Activated gamma-delta T cell treated with Interleukin-2 at 50 U/mL for 16 hours (primary cell): ENCODE data around the gene COL18A1.
"Not testable (repeated sequence)": the region's sequence is repeated elsewhere in the genome, so short reads cannot be mapped to it uniquely, and the experiment has no call there.

Experiments used
- DNase-seq: peaks from one replicate; pipeline ENCODE4 v3.0.0-alpha.2; 2020

COL18A1 gene

DNA sequence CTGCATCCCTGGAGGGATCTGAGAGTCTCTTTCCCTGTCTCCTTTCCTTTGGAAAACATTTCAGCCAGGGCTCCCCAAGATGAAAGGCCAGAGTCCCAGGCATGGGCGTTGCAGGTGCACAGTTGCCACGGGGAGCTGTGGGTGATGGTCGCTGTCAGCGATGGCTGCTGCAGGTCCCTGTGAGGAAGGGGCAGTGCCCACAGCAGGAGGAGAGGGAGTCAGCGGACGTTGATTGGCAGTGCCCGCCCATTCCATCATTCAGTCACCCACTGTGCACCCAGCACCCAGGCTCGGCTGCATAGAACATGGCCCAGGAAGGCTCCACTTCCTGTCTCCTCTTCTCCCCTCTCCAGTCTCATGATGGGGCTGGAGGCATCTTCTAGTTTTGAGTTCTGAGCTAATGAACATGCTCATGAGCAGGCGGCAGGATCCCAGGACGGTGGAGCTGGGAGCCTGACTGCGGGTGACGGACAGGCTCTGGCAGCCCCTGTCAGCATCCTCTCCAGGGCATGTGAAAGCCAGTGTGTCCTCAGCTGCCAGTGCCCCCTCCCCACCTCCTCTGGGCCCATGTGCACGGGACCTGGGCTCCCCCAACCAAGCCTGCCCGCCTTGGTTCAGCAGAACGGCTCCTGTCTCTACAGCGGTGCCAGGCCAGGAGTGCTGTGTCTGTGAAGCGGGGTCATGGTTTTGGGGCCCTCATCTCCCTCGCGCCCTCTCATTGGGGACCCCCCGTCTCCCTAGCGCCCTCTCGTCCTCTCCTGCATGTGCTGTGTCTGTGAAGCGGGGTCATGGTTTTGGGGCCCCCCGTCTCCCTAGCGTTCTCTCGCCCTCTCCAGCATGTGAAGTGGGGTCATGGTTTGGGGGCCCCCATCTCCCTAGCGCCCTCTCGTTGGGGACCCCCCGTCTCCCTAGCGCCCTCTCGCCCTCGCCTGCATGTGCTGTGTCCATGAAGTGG, 24.5 kb downstream of the COL18A1 start:
- DNase-seq: no peak

DNA sequence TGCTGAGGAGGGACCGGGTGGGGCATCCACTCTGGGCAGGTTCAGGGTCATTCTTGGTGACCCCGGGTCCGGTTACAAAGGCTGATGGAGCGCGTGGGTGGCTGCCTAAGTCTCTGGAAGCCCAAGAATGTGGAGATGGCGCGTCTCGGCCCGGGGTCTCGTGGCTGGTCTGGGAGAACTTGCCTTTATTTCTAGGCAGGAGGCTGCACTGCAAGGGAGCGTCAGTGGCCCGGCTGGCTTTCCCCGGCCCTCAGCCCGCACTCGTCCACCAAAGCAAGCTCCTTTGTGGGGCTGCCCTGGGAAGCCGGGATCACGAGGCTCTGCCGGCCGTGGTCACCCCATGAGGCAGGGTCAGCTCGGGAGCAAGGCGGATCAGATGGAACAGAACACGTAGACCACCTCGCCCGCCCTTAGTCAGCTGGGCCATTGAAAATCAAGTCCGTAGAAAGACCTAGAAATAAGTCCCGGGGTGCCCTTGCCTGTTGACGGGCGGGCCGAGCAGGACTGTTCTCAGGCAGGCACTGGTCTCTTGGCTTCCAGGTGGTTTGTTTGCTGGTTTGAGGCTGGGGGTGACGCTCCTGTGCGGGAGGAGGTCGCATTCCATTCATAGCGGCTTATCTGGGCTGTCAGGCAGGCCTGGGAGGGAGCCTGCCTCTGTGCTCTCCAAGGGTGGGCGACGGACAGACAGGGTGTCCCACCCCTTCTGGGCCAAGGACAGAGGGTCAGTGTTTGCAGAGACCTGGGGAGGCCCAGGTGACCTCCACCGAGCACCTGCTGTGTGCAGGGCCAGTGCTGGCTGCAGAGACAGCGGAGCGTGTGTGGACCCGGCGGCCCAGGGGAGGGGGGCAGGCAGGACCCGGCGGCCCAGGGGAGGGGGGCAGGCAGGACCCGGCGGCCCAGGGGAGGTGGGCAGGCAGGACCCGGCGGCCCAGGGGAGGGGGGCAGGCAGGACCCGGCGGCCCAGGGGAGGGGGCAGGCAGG, 25.8 kb downstream of the COL18A1 start:
- no peak for DNase-seq

DNA sequence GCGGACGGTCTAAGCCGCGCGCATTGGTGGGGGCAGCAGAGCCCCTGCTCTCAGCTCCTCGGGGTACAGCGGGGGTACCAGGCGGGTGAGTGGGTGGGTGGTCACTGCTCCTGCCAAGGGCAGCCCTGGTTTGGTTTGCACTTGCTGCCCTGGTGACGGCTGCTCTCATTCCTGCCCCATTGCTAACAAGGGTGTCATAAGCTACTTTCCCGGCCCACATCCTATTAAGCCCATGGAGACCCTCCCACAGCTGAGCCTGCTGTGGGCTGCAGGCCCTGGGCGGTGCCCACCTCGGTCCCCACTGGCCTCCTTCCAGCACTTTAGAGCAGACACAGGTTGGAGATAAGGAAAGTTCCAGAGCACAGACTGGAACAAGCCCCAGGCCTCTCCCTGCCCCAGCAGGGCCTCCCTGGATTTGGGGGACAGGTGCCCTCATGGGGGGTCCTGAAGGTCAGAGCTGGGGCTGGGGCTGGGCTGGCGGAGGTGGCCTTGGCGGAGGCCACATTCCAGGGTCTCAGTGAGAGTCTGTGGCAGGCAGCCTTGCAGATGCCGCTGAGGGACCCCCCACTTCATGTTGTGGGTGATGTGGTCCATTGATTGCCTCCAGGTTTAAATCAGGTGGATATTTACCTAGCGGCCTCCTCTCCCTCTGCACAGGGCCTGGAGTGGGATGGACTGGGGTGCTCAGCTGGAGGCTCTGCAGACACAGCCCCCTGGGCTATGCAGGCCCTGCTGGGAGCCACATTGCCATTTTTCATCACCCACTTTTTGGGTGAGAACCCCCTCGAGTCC, 27.0 kb downstream of the COL18A1 start:
- DNase-seq: no peak

DNA sequence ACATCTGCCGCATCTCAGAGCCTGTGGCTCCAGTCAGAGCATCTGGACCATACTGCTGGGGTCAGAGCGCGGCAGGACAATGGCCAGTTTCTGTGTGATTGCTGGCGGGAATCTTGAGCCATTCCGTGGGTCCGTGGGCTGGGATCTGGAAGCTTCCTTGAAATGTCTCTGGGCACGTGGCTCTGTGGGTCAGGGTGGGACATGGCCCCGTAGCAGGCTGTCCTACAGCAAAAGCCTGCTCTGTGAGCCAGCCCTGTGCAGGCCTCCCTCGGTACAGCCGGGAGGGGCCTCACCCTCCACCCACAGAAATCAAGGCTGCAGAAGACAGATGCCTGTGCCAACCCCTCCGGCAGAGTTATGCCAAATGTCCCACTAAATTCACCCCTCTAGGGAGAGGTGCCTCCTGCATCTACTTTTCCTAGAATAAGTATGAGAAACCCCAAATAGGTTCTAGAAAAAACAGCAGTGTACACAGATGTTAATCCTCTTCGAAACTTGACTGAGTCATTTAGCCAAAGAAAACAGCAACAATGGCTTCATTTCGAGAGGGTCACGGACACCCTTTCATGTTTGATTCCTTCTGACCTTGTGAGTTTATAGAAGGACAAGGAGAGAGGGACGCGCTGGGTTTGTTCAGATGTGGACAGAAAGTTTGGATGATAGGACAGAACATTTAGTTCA, 27.8 kb downstream of the COL18A1 start:
- no peak for DNase-seq

DNA sequence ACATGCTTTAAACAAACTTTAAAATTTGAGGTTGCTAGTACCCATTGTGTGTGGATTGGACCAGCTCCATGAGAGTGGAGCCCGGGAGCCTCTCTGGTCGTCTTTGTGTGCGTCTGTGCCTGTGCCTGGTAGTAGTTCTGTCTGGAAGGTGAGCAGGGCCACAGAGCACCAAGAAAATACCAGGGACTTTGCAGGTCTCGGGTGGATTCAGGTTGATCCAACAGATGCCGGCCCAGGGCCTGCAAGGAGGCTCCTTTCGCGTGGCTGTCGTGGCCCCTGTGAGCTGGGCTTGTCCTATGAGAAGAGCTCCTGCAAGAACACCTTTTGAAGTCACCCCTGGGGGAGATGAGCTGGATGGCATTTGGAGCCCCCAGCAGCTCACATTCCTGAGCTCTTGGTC, 28.3 kb downstream of the COL18A1 start:
- DNase-seq: no peak

DNA sequence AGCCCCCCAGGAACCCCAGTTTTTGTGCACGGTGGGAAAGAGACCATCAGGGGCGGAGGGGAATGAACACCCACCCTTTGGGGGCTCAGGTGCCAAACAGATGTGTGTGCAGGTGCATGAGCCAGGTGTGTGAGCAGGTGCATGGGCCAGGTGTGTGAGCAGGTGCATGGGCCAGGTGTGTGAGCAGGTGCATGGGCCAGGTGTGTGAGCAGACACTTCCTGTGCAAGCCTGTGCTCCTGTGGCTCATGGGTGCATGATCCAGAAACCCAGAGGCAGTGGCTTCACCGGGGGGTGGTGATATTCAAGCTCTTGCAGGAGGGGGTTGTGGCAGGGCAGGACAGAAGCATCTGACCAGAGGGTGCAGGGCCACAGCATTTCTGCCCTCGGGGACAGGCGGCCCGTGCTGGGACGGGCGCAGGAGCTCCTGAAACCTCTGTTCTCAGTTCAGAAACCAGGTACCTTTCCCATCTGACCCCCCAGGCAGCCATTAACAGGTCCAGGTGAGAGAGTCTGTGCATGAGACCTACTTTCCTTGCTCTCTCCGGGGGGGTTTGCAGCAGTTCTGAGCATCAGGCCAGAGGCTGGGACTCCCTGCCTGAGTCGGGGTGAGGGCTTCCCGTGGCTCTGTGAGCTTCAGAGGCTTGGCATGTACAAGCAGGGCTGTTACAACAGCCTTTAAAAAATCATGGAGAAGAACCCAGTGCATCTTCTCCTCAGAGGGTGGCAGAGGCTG, 29.1 kb downstream of the COL18A1 start:
- no peak for DNase-seq

DNA sequence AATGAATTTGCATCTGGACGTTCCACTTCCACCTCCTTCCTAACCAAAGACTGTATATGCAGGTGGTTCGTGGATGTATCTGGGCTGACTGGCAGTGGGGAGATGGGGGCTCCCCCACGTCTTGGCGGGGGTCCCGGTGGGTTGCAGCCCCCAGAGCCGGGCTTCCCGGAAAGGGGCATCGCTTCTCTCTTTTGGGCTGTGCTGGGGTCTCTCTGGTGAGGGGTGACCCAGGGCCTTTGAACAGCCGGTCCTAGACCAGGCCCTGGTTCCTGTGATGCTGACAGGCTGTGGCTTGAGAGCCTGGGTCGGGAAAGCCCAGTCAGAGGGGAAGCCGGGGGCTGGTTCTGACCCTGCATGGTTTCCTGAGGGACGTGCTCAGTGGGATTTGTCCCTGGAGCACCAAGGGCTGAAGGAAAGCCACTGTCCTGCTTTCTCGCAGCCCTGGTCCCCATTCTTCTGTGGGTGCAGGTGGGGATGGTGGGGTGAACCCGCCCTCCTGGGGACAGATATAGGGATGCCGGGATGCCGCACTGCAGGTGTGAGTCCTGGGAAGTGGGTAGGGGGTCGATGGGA, 29.8 kb downstream of the COL18A1 start:
- no peak for DNase-seq

DNA sequence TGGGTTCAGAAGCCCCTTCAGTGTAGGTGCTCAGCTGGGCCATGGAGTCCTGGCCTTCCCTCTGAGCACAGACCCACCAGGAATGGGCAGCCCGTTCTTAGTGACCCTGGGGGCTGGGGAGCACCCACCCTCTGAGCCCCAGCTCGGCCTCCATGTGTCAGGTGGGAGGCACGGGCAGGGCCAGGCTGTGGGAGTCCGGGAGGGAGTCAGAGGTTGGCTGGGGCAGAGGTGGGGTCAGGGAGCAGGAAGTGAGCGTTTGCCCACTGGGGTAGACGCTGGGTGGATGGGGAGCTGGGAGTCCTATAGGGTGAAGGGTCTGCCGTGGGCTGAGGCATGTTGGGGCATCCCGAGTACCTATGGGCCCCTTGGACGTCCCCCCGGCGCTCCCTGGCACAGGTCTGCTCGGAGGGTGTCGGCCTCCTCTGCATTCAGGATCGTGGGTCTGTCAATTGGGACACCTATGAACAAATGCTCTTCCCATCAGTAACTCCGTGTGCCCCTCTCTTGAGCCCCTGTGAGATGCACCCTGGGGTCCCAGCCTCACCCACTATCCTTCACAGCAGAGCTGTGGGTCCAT, 30.5 kb downstream of the COL18A1 start:
- DNase-seq: no peak

DNA sequence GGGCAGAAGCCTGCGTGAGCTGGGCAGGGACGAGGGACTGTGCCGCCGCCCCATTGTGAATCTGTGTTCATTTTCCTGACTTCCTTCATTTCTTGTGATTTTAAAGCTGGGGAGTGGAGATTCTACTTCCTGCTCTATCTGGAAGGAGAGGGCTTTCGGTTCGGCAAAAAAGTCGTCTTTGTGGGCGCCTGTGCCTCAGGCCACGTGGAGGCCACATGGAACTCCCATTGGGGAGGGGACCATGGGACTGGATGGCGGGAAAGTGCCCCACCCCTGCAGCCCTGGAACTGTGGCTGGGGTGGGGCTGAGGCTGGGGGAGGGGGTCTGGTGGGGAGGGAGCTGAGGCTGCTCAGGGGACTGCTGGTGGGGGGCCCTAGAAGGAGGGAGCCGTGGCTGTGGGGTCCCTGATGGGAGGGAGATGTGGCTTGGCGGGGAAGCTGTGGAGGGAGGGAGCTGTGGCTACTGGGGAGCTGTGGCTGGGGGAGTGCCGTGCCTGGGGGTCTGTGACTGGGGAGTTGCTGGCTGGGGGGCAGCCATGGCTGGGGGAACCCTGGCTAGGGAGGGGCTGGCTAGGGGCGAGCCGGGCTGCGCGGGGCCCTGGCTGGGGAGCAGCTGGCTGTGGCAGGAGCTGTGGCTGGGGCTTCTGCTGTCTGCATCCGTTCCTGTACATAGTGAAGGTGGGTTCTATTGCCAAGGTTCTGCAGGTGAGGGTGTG, 31.5 kb downstream of the COL18A1 start:
- DNase-seq: no peak

DNA sequence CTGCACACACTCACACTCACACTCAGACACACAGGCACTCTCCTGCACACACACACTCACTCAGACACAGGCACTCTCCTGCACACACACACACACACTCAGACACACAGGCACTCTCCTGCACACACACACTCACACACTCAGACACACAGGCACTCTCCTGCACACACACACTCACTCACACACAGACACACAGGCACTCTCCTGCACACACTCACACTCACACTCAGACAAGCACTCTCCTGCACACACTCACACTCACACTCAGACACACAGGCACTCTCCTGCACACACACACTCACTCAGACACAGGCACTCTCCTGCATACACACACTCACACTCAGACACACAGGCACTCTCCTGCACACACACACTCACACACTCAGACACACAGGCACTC, 32.9 kb downstream of the COL18A1 start:
- DNase-seq: not testable (repeated sequence)

DNA sequence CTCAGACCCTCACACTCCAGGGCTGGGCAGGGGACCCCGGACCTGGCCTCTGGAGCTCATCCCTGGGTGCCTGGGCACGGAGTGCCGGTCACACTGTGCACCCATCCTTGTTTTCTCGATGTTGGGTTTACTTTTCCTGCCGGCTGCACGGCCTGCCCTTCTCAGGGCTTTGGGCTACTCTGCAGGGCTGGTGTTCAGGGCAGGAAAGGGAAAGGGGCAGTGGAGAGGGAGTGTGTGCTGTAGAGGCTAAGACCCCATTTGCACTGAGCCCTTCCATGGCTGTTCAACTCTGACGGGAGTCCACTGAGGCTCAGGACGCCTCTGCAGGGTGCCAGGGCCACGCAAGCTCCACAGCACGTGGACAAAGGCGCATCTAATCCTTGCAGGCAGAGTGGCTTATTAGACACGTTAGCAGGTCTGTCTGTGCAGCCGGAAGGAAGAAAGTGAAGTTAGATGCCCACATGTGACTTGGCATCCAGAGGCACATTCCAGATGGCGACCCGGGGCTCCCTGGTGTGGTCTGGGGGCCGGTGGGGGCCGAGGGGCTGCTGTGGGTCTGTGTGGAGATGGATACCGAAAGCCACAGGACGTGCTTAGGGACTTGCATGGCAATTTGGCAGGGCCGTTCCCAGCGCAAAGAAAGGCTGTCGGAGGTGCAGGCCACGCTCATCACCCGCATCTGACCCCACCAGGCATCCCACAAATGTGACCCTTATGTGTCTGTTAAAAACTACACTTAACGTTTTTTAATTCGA, 33.6 kb downstream of the COL18A1 start:
- no peak for DNase-seq

DNA sequence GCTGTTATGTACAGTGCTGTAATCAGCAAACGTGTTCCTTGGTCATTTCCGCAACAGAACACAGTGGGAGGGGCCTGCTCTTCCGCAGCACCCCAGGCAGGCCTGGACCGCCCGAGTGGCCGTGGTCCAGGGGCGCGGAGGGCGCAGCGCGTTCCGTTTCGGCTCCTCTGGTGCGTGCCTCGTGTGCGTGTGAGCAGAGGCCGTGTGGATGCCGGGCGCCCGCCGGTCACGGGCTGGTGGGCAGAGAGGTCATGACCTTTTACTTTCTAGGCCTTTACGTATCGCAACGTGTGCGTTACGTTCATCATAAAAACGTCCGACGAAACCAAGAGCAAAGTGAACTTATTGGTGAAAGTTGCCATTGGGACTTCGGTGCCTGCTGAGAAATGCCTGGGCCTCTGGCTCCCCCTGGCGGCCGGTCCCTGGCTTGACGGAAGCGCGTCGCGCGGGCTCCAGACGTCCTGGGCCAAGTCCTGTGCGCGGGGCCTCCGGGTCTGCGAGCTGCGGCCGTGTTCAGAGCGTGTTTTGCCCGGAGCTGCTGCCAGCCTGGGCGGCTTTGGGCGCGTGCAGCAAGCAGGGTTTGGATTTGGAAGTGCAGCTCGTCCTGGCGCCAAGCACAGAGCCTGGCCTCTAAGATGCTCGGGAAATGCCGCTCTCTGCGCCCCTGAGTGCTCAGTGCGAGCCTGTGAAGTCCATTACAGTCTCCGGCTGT, 34.4 kb downstream of the COL18A1 start:
- DNase-seq: peak; percentile 86

DNA sequence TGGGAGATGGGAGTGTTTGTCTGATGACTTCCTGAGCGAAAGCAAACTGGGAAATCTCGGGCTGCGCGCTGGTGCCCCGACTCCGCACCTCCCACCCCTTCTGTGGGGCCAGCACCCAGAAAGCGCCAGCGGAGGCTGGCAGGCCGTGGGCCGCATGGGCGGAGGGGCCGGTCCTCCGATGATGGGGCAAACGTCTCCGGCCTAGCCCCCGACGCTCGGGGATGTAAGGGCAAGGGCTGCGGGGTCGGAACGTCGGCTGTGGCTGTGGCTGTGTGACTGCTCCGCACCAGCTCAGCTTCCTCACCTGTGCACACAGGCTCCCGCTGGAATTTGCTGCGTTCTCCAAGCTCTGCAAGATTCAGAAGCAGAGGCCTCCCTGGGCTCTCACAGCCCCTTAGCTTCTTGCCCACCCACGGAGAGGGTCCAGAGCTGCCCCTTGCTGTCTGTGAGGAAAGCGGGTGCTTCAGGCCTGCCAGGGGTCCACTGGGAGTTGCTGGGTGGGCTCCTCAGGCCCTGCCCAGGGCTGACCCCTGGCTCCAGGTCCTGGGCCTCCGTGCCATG, 35.0 kb downstream of the COL18A1 start:
- no peak for DNase-seq

DNA sequence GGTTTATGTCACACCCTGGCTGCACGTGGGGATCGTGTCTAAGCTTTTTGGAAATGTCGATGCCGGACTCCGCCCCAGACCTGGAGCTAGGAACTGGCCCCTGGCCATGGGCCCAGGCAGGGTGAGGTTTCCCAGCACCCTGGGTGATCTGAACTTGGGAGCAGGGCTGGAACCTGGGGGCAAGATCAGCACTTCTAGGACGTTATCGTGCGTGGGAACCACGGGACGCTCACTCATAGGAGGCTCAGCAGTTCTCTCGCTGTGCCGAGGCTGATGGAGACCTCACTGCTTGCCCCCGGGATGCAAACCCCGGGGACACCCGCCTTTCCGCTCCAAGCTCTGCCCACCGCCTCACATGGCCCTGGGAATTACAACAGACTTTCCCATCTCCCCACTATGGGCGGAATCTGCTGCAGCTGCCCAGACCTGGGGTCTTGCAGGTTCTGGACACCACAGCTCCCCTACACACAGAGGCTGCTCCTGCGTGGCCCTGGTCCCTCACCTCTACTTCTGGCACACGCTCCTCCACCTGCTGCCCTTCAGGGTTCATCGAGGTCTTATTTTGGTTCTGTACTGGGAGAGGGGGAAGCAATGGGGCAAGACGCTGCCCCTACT, 35.9 kb downstream of the COL18A1 start:
- no peak for DNase-seq

DNA sequence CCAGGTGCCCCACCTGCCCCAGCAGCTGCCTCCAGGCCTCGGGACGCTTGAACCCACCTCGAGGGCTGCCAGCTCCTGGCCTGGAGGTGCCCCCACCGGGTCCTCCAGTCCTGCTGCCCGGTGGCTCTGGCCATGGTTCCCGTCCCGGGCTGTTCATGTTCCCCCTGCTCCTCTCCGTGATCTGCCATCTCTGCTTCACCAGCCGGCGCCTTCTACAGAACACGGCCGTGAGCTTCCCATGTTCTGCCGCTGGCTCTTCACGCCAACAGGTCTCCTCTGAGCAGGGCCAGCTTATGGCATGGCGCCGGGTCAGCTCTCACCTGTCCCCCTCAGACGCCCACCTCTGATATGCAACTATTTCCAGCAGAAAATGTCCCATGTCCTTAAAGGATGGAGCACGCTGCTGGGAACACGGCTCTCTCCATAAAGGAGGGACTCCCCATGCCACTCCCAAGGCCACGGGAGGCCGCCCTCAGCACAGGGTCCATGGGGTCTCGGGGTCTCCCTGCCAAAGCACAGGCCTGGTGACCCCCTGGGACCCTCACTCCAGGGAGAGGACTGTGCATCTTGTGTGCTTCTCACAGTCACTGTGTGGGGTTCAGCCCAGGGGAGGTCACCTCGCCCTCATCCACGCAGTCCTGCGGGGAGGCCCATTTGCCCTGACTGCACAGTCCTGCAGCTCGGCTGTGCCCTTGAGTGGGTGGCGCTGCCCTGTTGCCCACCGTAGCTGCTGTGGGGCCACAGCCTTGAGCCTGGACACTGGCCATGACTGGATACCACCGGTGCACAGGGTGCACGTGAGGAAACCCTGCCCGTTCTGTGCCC, 36.7 kb downstream of the COL18A1 start:
- no peak for DNase-seq

DNA sequence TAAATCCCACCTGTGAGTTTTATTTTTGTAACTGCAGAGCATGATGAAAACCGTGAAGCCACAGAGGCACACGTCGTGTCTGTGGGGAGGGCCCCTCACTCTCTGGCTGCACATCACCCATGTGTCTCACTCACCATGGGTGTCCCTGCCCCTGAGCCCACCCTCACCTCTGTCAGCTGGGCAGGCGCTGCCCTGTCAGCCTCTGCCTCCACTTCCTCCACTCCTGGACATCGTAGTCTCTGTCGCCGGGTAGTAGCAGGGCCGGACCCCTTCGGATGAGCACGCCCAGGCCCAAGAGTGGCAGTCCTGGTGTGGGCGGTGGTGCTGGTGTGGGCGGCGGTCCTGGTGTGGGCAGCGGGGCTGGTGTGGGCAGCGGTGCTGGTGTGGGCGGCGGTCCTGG, 37.3 kb downstream of the COL18A1 start:
- no peak for DNase-seq
